HG03159 (cell line): ENCODE results near the gene ITGA1.
"Not testable (repeated sequence)": the region's sequence is repeated elsewhere in the genome, so short reads cannot be mapped to it uniquely, and the experiment has no call there.

Experiments used
- ATAC-seq: cut with Tn5 transposase; IDR thresholded peaks from one replicate; pipeline ENCODE4 v1.9.1; 2021; ENCODE audit warnings: mild to moderate bottlenecking, moderate library complexity; ENCODE audit not compliant: unreplicated experiment

Gene ITGA1

DNA sequence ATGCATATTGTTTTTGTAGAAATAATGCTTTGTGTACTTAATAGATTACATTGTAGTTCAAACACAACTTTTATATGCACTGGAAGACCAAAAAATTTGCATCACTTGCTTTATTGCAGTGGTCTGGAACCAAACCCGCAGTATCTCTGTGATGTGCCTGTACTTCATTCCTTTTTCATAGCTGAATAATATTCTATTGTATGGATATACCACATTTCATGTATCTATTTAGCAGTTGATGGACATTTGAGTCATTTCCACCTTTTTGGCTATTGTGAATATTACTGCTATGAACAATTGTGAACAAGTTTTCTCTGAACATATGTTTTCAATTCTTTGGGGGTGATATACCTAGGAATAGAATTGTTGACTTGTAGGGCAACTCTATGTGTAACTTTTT lies 40.1 kb downstream of the ITGA1 start:
- ATAC-seq, result no peak

- ATAC-seq, result no peak
Observed at GRCh38 chr5:52829664-52830063, 41.9 kb downstream of the ITGA1 start.

DNA sequence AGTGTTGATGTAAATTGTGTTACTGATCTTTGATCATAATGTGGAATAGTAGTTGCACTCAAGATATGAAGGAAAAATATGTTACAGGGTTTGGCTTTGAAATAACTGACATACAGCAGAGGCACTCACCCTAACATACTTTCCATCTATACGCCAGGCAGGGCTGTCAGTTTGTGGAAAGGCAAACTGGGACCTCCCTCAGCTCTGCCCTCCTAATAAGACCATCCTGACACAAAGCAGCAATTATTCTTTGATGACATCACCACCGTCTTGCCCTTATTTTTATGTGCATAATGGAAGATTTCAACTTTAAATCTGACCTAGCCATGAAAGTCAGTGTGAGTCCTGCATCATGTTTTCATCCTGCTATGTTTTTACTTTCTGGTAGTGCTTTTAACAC lies 42.9 kb downstream of the ITGA1 start:
- ATAC-seq, result no peak

GRCh38 chr5:52831786-52832511 lies 44.2 kb downstream of the ITGA1 start:
- ATAC-seq, result no peak

GRCh38 chr5:52834320-52834719 lies 46.6 kb downstream of the ITGA1 start:
- ATAC-seq, result no peak

DNA sequence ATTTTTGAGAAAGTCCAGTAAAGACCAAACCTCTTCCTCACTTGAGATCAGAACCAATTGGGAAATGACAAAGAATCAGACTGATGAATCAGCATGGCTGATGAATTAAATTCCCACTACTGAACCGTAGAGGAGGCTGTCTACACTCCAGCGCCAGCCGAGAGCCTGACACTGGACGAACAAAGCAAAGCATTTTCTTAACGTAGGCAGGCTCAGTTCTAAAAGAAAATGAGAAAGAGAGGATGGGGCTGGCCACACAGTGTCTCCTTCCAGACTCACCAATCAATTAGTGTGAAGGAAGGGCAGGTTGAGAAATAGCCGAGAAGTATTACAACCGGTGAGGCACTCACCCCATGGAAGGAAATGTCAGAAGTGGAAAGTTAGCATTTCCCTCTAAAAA lies 49.4 kb downstream of the ITGA1 start:
- ATAC-seq, result no peak

DNA sequence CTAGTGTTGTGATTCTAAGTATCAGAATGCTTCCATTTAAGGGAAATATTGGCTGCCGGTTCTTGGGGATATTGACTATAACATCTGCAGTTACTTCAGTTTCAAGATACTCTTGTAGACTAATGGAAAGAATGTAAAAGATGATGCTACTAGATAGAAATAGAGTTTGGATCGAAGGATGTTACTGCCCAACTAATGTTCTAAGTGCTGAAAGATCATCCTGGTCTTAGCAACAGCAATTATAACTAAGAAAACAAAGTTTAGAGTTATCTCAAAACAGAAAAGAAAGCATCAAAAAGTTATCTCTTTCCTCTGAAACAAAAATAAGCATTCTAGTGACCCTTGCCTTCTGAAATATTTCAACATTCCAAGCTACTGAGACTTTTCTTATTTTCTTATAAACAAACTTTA lies 49.9 kb downstream of the ITGA1 start:
- ATAC-seq, result no peak

GRCh38 chr5:52838326-52839015 lies 50.8 kb downstream of the ITGA1 start:
- no peak for ATAC-seq

DNA sequence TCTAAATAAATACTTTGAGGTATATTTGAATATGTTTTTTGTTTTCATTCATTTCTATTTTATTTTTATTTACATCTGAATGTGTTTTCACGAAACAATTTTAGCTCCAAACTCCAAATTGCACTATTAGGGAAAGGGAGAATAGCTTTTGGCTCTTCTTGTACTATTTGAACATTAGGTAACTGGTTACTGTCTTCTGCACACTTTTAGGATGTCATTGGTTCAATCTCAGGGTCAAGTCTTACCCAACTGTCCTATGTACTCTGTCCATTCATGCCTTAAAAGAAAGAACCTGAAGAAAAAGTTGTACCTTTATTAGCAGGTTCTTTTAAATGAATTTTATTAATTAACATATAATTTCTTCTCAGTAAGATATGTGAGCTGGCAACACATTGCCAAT lies 51.6 kb downstream of the ITGA1 start:
- ATAC-seq, result no peak

- no peak for ATAC-seq
Observed at GRCh38 chr5:52840277-52841050, 52.7 kb downstream of the ITGA1 start.

GRCh38 chr5:52841114-52841513 lies 53.4 kb downstream of the ITGA1 start:
- no peak for ATAC-seq

DNA sequence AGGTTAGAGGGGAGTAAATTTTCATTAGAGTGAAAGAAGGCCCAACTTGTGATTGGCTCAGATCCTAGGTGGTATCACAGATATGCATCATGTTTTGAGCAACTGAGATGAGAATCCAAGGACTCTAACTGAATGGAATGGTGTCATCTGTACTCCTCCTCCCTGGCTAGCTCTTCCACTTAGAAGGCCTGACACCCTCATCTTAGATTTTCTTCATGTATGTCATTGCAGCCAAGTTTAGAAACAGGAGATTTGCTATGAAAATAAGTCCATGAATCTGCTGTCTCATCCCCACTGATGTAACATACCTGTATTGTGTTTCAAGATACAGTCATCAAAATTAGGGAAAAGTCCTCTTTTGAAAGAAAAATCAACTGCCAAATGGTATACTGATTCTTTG lies 54.4 kb downstream of the ITGA1 start:
- ATAC-seq, result no peak

DNA sequence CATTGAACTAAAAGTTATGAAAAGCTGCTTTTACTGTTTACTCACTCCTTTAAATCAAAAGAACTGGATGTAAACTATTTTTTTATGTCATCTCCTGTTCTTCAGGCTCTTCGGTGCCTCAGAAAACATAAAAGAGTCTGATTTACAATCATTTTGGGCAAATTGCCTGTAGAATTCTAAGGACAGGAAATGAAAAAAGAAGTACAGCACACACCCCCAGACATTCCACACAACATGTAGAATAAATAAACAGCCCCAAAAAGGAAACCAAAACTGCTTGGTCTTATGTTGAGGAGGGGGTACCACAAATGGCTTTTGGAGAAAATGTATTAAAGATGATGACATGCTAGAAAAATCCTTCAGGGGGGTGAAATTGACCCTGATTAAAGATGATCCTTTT lies 57.2 kb downstream of the ITGA1 start:
- no peak for ATAC-seq

DNA sequence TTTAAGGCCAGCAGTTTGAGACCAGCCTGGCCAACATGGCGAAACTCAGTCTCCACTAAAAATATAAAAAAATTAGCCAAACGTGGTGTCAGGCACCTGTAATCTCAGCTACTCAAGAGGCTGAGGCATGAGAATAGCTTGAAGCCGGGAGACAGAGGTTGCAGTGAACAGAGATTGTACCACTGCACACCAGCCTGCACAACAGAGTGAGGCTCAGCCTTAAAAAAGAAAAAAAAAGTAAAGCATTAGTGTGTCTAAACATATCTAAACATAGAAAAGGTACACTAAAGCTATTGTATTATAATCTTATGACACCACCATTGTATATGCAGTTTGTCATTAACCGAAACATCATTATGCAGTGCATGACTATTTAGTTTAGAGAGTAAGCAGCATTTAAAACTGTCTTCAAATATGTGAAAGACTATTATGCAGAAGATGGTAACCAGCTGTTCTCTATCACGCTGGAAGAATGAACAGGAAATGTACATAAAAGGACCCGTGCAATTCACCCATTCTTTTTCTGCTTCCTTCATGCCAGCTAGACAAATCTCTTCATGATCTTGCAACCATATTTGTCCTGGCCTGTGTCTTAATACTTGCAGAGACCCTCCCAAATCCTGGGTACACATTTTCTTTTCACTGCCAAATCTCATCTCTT lies 58.6 kb downstream of the ITGA1 start:
- ATAC-seq, result no peak

DNA sequence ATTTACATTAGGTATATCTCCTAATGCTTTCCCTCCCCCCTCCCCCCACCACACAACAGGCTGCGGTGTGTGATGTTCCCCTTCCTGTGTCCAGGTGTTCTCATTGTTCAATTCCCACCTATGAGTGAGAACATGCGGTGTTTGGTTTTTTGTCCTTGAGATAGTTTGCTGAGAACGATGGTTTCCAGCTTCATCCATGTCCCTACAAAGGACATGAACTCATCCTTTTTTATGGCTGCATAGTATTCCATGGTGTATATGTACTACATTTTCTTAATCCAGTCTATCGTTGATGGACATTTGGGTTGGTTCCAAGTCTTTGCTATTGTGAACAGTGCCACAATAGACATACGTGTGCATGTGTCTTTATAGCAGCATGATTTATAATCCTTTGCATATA lies 61.0 kb downstream of the ITGA1 start:
- not testable (repeated sequence) for ATAC-seq

- ATAC-seq, result no peak
Observed at GRCh38 chr5:52849544-52849943, 61.8 kb downstream of the ITGA1 start.

DNA sequence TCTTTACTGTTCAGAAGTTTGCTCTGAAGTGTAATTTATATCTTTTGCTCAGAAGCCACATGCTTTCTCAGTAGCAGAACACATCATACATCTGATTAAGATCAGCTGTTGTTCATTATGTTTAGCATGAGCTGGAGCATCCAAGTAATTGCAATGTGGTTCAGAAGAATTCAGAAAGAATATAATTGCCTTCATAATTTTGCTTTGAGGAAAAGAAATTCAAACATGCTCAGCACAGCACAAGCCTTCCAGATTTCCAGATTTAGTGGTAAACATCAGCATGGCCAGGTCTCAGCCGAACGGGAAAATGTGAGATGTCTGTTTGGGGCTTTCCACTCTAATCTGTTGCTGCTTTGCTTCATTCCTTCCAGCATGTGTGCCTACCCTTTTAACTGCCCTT lies 65.9 kb downstream of the ITGA1 start:
- no peak for ATAC-seq

- no peak for ATAC-seq
Observed at GRCh38 chr5:52854301-52854700, 66.6 kb downstream of the ITGA1 start.

DNA sequence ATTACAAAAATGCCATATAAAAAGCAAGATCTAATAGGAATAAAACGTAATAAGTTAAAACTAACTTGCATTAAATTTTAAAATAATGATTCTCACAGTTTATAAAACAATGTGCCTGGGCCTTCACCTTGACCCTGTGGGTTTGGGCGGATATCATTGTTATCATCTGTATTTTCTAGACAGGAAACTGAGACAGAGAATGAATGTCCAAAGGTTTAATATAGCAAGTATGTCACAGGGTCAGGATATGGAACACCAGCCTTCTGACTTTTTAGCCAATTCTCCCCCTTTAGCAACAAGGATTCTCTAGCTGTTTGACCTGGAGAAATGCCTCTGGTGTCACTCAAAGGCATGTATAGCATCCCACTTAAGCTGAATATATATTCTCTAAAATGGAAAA lies 67.2 kb downstream of the ITGA1 start:
- ATAC-seq, result no peak

- ATAC-seq, result peak; percentile 92
Observed at GRCh38 chr5:52856564-52856963, 68.8 kb downstream of the ITGA1 start.

- no peak for ATAC-seq
Observed at GRCh38 chr5:52859628-52860027, 71.9 kb downstream of the ITGA1 start.
